SH-SY5Y (cell line): ENCODE data around the gene UBQLN4.

Experiments used
- GATA2 ChIP-seq: IDR thresholded peaks from 2 replicates; pipeline ENCODE4 v1.6.1; 2011; ENCODE audit warnings: mild to moderate bottlenecking, low read depth, low read length
- GATA3 ChIP-seq: IDR thresholded peaks from 2 replicates; pipeline ENCODE4 v1.6.1; 2011; ENCODE audit warnings: low read depth, mild to moderate bottlenecking, low read length, moderate library complexity

GRCh38 chr1:156064615-156065014 lies 11.0 kb upstream of the UBQLN4 start:
- TF ChIP-seq GATA2 (no peak), GATA3 (no peak)
